Adipose tissue (tissue), 3 donors: ENCODE data around the gene SPTBN4. TPM values are rescaled to one million over a fixed set of nuclear protein-coding genes. Genes with fewer than 3 reads are reported as not detected.
"Not testable (repeated sequence)": the region's sequence is repeated elsewhere in the genome, so short reads cannot be mapped to it uniquely, and the experiment has no call there.

ENCODE experiments used
- H3K27ac ChIP-seq: one replicate; pipeline ENCODE4 v1.5.1; 2013; ENCODE audit warnings: low read depth, low read length
- WGBS, 3 donors: extraction: QIAGEN DNeasy Blood & Tissue Kit; methylation state at CpG; one replicate each; pipeline ENCODE4 v1.1.7; 2013; 5-methylcytosine and 5-hydroxymethylcytosine counted together
- polyA plus RNA-seq, 3 donors: library from polyadenylated mRNA; stranded (reverse); fragments of 200-250 nt; gene quantifications; one replicate each; pipeline ENCODE4 v1.2.3, GENCODE V29; 2013
- donor health status: healthy with polysubstance abuse.
- donor health status: Bipolar disorder and iron deficiency.
- donor health status: healthy.

Gene SPTBN4
- polyA plus RNA-seq, result 1 to 10 TPM; 1.3 to 4.1 (median 2.2) TPM

DNA sequence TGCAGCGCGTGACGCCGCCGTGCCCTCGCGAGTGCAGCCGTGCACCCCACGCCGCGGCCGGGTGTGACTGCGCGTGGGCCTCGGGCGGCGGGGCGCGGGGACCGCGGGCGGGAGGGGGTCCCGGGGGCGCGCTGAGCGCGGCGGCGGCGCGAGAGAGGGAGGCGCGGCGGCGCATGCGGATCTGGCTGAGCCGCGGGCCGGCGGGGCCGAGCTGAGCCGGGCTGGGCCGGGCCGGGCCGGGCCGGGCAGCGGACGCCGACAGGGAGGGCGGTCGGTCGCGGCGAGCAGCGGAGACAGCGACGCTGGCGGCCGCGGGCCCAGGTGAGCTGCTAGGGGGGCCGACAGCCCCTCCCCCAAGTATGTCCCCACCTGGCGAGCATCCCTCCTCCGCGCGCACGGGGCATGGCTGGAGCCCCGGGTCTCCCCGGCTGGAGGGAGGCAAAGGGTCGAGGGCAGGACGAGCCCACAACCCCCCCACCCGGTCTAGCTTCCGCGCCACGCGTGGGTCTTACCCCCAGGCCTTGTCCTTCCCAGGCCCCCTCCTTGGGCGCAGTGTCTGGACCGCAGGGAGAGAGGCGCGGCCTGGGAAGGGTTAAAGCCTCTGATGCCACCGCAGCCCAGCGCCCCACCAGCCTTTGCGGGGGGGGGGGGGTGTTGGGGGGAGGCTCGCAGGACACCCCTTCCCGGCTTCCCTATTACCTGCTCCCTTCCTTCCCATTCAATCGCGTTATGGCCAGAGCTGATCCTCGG lies at the start of gene SPTBN4:
Gene SPTBN4 (plus strand): TSS at position 17 of the 750 bp plus-strand sequence. CDS start 5,621 bp downstream, outside the sequence.
- H3K27ac ChIP-seq, result no peak within 1 kb of the TSS
- 4 to 11% (median 6%) methylated on average over 27 to 85 of the region's 87 CpGs for WGBS, 3 donors

GRCh38 chr19:40417643-40417981 lies 49.2 kb upstream of the SPTBN4 start:
- no peak overlapping the region for H3K27ac ChIP-seq
- 60 to 82% (median 63%) methylated on average over 4 of the region's 4 CpGs for WGBS, 3 donors

GRCh38 chr19:40418040-40418439 lies 48.8 kb upstream of the SPTBN4 start:
- H3K27ac ChIP-seq, result no peak overlapping the region
- 75 to 80% (median 77%) methylated on average over 3 of the region's 3 CpGs for WGBS, 3 donors

DNA sequence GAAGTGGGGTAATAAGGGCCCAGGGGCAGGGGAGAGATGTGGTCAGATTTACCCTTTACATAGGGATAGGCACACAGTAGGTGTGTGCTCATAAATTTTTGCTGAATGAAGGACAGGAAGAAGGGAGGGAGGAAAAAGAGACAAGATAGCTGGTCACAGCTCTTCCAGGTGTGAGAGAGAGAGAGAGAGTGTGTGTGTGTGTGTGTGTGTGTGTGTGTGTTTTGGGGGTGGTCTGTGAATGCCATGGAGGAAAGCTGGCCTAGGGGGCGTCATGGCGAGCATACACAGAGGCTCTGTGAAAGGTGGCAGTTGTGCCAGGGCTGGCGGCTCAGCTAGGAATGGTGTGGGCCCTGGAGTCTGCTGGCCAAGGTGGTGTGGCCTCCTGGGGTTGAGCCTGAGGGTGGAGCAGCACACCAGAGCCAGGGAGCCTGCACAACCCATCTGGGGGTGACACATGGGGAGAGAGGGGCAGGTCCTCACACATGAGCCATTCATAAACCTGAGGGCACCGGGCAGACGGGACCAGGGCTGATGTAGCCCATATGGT lies 47.7 kb upstream of the SPTBN4 start:
- no peak overlapping the region for H3K27ac ChIP-seq
- 58 to 86% (median 74%) methylated on average over 5 of the region's 5 CpGs for WGBS, 3 donors

DNA sequence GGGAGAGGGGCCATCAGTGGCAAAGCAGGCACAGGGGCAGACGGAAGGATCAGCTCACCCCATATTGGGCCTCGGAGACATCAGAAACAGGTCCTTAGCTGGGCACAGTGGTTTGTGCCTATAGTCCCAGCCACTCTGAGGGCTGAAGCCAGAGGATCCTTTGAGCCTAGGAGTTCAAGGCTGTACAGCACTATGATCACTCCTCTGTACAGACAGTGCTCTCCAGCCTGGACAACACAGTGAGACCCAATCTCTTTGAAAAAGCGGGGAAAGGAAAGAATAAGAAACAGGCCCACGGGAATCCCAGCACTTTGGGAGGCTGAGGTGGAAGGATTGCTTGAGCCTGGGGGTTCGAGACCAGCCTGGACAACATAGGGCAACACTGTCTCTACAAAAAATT lies 47.0 kb upstream of the SPTBN4 start:
- 81 to 93% (median 93%) methylated on average over 5 of the region's 5 CpGs for WGBS, 3 donors
- H3K27ac ChIP-seq, result no peak overlapping the region

- 51 to 65% (median 58%) methylated on average over 14 of the region's 14 CpGs for WGBS, 3 donors
- H3K27ac ChIP-seq, result peak overlapping the region; percentile 88
These were observed 46.4 kb upstream of the SPTBN4 start for GRCh38 chr19:40420451-40420765.

DNA sequence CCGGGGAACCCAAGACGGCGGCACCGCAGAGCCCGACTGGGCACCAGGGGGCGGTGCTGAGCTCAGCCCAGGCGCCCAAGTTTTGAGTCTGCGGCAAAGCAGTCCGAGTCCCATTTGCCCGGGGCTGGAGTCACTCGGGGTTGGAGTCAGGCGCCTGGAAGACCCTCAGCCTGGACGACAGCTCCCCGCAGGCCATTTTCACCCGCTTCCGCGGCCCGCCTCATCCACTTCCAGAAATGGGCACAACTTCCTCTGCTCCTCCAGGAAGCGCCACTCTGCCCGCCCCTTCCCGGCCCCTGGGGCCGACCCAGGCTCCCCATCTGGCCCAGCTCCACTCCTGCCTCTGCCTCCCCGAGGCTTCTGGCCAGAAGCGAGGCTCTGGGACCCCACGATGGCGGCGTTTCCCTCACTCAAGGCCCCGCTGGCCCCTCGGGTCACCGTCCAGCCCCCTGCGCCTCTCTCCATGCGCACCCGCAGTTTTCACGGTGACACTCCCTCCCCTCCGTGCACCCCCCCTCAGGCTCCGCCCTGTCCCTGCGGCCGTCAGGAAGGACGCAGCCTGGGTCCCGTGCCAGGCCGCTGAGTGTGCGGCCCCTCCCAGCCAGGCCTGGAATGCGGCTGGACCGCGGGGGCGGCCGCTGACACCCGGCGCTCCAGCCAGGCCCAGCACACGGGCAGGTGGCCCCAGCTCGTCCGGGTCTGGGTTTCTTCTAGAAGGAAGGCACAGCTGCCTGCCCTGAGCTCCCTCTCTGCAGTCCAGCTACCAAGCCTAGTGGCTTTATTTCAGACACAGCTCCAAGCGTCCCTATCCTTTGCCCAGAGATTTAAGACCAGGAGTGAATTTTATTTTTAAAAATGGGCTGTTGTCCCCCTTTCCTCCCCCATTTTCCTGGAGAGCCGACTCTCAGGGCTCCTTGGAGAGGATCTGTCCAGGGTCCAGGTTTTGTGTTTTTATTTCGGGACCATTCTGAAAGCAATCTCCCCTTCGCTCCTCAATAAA lies 45.7 kb upstream of the SPTBN4 start:
- peak overlapping the region; percentile 88 for H3K27ac ChIP-seq
- 2 to 3% (median 2%) methylated on average over 56 of the region's 56 CpGs for WGBS, 3 donors

DNA sequence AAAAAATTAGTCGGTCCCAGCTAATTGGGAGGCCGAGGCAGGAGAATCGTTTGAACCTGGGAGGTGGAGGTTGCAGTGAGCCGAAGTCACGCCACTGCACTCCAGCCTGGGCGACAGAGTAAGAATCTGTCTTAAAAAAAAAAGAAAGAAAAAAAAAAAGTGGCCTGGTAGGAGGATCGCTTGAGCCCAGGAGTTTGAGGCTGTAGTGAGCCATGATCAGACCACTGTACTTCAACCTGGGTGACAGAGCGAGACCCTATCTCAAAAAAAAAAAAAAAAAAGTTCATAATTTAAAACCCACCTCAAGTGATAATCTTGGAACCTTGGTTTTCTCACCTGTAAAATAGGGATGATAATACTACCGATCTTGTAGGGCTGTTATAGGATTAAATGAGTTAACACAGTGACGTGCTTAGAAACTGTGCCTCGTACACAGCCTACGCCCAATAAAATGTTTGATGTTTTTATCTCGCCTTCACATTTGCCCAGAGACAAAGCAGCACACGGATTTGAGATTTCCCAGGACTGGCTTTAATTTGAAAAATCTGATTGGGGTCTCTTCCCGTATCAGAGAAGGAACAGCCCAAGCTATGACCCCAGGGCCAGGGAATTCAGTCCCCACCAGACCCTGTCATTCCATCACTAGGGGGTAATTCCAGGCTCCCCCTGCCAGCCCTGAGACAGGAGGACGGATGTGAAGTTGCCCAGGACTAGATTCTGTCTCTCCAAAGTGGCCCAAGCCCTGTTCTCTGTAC lies 44.6 kb upstream of the SPTBN4 start:
- 76 to 83% (median 77%) methylated on average over 16 of the region's 16 CpGs for WGBS, 3 donors
- H3K27ac ChIP-seq, result no peak overlapping the region

GRCh38 chr19:40422748-40423566 lies 43.8 kb upstream of the SPTBN4 start:
- WGBS, 3 donors, result 89% methylated on average over 31 of the region's 31 CpGs
- no peak overlapping the region for H3K27ac ChIP-seq

GRCh38 chr19:40423938-40424337 lies 42.9 kb upstream of the SPTBN4 start:
- WGBS, 3 donors, result 94 to 98% (median 95%) methylated on average over 6 of the region's 6 CpGs
- H3K27ac ChIP-seq, result no peak overlapping the region

DNA sequence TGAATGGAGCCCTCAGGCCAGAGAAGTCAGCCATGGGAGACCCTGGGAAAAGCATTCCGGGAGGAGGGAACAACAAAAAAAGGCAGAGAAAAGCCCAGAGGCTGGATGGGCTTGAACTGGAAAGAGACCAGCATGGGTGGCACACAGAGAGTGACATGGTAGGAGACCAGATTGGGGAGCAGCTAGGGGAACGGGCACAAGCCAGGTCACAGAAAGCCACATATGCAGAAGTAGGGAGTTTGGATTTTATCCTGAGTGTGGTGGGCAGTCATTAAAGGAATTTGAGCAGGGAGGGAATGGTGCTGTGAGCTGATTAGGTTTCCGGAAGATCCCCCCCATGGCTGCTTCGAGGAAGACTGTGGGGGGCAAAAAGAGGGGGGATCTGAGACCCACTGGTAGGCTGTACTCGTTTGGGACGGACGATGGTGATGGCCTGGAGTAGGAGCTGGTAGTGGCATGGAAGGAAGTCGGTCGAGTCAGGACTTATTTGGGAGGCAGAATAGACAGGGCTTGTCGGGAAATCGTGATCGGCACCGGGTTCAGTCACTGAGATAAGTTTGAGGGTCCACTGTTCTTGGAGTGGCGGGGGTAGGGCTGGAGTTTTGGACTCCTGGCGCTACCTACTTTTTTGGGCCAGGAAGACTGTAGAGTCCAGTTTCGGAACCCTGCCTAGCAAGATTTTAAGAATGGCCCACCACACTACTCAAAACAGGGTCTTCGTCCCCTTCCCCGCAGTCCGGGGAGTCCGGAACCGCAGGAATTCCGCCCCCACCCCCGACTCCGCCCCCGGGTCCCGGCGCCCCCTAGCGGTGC lies 42.0 kb upstream of the SPTBN4 start:
- WGBS, 3 donors, result 1 to 2% (median 1%) methylated on average over 22 to 28 of the region's 28 CpGs
- peak overlapping the region; percentile 89 for H3K27ac ChIP-seq

DNA sequence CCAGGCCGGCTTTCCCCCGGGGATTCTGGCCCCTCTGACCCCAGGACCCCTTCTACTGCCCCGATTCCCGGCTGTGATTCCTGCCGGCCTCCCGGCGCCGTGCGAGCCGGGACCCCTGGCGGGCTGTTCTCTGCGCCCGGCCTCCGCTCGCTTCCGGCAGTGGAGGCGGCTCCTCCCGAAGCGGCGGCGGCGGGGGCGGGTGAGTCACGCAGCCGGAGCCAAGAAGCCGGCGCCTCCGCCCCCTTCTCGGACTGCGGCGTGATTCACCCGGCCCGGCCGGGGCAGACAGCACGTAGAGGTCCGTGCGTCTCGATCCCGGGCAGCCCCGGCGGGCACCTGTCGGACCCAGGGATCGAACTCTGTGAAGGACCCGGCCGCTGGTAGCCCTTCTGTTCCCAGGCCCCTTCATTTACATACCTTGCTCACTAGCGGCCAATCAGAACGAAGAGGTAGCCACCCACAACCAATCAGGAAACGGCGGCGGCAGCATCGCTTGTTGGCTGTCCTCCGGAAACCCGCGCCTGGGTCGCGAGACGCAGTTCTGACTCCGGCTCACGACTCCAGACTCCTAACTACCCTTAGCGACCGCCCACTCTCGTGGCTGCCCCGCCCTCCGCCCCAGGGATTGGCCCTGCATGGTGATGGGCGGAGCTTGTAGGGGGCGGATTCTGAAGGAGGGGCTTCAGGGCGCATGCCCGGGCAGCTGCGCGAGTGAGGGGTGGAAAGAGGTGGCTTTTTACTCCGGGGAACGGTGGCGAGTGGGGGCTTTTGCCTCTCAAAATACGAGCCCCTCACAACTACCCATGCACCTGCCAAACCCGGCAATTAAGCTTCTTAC lies 41.1 kb upstream of the SPTBN4 start, which contains the start of gene SERTAD1:
Gene SERTAD1 (minus strand): TSS at position 543 of the 838 bp plus-strand sequence. CDS start 2,446 bp downstream, outside the sequence.
- H3K27ac ChIP-seq, result peak within 1 kb of the TSS; percentile 89
- WGBS, 3 donors, result 0 to 1% (median 0%) methylated on average over 62 to 75 of the region's 75 CpGs

DNA sequence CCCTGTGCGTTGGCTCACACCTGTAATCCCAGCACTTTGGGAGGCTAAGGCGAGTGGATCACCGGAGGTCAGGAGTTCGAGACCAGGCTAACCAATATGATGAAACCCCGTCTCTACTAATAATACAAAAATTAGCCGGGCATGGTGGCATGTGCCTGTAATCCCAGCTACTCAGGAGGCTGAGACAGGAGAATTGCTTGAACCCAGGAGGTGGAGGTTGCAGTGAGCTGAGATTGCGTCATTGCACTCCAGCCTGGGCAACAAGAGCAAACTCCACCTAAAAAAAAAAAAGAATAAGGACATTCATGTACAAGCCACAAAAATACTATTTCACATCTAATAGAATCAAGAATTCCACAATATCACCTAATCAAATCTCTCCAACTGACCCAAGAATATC lies 38.6 kb upstream of the SPTBN4 start:
- H3K27ac ChIP-seq, result not testable (repeated sequence)
- 91 to 96% (median 96%) methylated on average over 7 of the region's 7 CpGs for WGBS, 3 donors

DNA sequence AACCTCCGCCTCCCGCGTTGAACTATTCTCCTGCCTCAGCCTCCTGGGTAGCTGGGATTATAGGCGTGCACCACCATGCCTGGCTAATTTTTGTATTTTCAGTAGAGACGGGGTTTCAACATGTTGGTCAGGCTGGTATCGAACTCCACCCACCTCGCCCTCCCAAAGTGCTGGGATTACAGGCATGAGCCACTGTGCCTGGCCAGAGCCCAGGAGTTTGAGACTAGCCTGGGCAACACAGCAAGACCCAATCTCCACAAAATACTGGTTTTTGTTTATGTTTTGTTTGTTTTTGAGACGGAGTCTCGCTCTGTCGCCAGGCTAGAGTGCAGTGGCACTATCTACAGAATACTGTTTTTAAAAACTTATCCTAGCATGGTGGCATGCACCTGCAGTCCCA lies 36.6 kb upstream of the SPTBN4 start:
- H3K27ac ChIP-seq, result not testable (repeated sequence)
- 94 to 97% (median 96%) methylated on average over 10 of the region's 10 CpGs for WGBS, 3 donors

- WGBS, 3 donors, result 87 to 95% (median 90%) methylated on average over 3 of the region's 3 CpGs
- H3K27ac ChIP-seq, result no peak overlapping the region
These were observed 35.1 kb upstream of the SPTBN4 start for GRCh38 chr19:40431698-40432097.

- not testable (repeated sequence) for H3K27ac ChIP-seq
- WGBS, 3 donors, result 34 to 56% (median 47%) methylated on average over 7 of the region's 7 CpGs
These were observed 34.0 kb upstream of the SPTBN4 start for GRCh38 chr19:40432760-40433159.
